Adrenal gland (tissue), 5 donors: ENCODE results near the gene SFT2D1.

Source experiments
- POLR2A ChIP-seq, 2 donors: fragments of 450-650 bp; IDR thresholded peaks; one replicate each; pipeline ENCODE4 v1.6.1; 2017; ENCODE audit warnings: antibody characterized with exemption in 2 of 2, mild to moderate bottlenecking in 2 of 2, moderate library complexity in 1 of 2
- TF ChIP-seq, protein P1 (sequence below), 6 experiments: fragments of 450-650 bp in 4 of 6; fragments of 200-600 bp in 2 of 6; sonication (generic) in 1 of 6; IDR thresholded peaks; 1 replicate in 5 of 6; 2 replicates in 1 of 6; pipeline versions ENCODE4 v1.5.1 to v1.8.0; 2016 to 2021; ENCODE audit warnings: antibody characterized with exemption in 6 of 6, mild to moderate bottlenecking in 2 of 6, moderate library complexity in 1 of 6
- donor health status: DM: no; HTN: no; CAD: no.

GRCh38 chr6:166353507-166353906 lies 11.2 kb upstream of the SFT2D1 start:
- TF ChIP-seq, protein P1, sequence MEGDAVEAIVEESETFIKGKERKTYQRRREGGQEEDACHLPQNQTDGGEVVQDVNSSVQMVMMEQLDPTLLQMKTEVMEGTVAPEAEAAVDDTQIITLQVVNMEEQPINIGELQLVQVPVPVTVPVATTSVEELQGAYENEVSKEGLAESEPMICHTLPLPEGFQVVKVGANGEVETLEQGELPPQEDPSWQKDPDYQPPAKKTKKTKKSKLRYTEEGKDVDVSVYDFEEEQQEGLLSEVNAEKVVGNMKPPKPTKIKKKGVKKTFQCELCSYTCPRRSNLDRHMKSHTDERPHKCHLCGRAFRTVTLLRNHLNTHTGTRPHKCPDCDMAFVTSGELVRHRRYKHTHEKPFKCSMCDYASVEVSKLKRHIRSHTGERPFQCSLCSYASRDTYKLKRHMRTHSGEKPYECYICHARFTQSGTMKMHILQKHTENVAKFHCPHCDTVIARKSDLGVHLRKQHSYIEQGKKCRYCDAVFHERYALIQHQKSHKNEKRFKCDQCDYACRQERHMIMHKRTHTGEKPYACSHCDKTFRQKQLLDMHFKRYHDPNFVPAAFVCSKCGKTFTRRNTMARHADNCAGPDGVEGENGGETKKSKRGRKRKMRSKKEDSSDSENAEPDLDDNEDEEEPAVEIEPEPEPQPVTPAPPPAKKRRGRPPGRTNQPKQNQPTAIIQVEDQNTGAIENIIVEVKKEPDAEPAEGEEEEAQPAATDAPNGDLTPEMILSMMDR (IDR thresholded peaks at IDR 0.05): no peak
- no peak for TF ChIP-seq POLR2A (IDR thresholded peaks at IDR 0.05)
